M059J (cell line): ENCODE data around the gene RBM33. TPM values are rescaled to one million over a fixed set of nuclear protein-coding genes. Genes with fewer than 3 reads are reported as not detected.
"Not testable (repeated sequence)": the region's sequence is repeated elsewhere in the genome, so short reads cannot be mapped to it uniquely, and the experiment has no call there.

Experiments used
- DNase-seq: peaks from one replicate; pipeline ENCODE4 v3.0.0-alpha.2; 2012; ENCODE audit warnings: low read depth
- total RNA-seq: library from RNA; depleted of rRNA; stranded (reverse); fragments of >200 nt; shearing (Covaris generic); gene quantifications from 2 replicates; pipeline ENCODE4 v1.2.3, GENCODE V29; 2014

The RBM33 gene
- total RNA-seq, 1 experiment from 2014 or later, result 15.5 TPM

- DNase-seq, result no peak
Measured at GRCh38 chr7:155809332-155809946, 165.0 kb downstream of the RBM33 start.

DNA sequence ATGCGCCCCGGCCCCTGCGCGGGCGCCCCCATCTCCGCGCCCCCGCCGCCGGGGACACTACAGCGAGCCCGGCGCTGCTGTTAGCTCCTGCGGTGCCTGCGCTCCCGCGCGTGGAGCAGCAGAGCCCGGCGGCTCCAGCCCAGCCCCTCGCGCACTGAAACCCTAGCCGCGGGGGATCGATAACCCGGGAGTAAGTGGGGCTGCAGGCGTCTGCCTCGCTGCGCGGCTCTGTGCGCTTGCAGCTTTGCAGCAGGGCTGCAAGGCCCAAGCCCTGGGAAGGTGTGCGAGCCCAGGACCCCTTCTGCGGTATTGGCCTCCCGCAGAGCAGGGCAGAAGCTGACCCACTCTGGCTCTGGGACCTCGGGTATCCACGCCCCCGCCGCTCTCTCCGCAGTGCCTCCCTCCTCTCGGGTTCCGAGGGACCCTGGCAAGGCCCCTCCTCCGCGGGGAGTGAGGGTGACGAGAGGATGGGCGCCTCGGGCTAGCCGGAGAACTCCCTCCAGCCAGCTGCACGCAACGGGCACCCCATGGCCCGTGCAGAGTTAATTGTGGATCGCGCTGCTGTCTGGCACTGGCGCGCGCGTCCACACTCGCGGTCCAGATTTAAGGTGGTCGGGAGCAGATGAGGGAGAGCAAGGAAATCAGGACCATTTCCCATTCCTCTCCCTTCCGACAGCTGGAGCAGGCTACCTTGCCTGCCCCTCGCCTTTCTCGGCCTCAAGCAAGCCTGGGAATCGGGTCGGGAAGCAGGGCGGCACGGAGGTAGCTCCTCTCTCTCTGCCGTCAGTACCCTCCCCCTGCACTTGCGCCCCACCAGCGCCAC, 165.7 kb downstream of the RBM33 start:
- DNase-seq, result no peak

DNA sequence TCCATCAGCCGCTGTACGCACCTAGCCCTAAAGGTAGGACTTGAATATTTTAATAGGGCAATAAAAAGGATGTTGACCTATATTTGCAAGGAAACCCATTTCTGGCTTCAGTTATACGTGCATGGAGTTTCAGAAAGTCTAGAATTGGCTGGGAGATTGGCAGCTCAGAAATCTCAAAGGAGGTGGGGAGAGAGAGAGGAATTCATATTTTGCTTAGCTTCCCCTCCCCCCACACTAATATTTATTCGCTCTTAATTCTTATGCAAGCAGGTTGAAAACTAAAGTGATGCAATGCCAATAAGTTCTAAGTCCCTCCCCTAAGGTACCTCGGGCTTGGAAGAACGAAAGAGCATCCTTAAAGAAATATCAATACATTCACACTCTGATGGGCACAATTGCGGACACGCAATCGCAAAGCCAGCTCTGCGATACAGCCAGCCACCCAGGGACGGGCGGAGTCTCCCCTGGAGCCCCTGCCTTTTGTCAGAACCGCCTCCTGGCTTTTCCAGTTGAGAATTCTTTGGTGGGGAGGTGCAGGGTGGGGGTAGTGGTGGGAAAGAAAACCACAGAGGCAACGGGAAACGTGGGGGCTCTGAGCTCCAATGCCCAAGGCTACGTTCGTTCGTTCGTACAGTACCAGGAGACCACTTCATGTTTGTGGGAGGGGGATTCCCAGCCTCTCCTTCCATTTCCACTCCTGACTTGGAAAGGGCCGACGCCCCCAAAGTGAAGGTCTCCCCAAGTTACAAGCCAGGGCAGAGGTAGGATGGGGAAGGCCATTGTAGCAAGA, 166.5 kb downstream of the RBM33 start:
- no peak for DNase-seq

- DNase-seq, result no peak
Measured at GRCh38 chr7:155811560-155811894, 167.1 kb downstream of the RBM33 start.

DNA sequence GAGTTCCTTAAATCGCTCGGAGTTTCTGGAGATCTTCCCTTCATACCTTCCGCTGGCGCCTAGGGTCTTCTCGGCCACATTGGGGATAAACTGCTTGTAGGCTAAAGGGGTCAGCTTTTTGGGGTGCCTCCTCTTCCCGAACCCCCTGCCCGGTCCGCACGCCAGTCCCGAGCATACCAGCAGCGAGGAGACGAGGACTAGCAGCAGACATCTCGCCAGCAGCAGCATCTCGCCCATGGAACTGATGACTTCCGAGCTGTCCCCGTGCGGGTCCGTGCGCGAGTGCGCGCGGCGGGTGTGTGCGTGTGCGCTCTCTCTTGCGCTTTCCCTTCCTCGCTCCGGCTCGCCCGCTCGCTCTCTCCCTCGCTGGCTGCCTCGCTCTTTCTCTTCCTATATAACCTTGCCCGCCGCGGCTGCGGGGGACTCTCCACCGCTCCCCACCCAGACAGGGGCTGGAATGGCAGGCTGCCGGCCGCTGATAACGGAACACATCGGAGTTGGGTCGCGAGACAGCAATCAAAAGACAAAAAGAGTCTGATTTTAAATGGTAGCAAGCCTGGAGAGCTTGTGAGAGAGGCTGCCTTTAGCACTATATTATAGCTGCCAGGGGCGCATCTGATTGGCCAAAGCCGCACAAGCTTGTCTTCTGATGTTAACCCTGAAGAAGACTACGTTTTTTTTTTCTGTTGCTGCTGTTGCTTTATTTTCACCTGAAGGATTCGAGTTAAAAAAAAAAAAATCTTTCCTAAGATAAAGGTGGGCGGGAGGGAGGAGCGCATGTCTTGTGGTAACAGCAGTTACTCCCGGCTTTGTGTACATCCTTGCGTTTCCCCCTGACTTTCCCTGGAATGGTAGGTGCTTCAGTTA, 167.7 kb downstream of the RBM33 start, which contains the start of gene SHH:
Gene SHH (minus strand): TSS at position 569 of the 867 bp plus-strand sequence. CDS start 341 bp downstream, at position 228.
- no peak for DNase-seq

DNA sequence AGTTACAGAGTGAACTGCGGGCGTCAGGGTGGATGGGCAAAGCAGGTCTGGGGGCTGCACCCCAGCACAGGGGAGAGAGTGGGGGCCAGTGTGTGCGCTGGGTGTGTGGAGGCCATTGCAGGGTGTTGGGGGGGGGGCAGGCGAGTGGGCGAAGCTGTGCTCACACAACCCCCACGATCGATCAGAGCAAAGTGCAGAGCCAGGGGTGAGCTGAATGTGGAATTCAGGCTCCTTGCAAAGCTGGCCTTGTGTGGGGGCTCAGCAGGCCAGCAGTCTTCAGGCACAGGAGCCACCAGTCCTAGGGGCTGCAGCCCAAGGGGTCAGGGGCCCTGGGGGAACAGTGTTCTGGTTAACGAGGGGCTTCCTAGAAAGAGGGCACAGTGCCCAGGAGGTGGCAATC, 168.7 kb downstream of the RBM33 start:
- no peak for DNase-seq

DNA sequence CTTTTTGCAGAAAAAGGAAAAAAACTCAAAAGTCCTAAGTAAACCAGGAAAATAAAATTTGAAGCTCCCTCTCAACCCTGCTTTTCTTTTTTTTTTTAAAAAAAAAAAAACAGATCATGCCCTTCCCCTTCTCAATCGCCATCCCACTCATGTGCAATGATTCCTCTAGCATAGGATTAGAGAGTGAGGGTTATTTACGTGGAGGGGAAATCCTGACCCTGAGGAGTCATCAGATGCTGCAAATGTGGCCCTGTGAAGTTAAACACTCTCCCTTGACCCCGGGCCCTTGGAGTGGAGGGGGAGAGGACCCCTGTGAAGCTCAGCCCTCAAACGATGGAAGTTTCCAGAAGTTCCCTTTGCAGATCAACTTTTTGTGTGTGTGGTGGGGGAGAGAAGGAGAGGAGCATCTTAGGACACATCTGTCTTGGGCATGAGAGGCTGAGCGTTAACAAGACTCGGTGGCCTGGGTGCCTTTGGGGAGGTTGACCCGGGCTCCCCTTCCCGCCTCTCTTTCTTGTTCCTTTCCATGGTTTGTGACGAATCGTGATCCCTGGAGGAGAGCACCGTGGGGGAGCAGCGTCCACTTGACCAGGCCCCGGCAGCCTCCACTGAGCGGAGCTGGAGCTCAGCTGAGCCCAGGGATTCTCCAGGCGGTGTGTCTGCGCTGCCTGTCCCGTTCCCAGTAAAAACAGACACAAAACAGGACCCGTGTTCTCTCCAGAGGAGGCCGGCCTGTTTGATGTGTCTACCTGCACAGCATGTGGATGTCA, 169.3 kb downstream of the RBM33 start:
- no peak for DNase-seq

GRCh38 chr7:155814316-155815276, 170.1 kb downstream of the RBM33 start:
- peak; percentile 67 for DNase-seq

GRCh38 chr7:155815332-155816191, 171.1 kb downstream of the RBM33 start:
- peak; percentile 56 for DNase-seq

DNA sequence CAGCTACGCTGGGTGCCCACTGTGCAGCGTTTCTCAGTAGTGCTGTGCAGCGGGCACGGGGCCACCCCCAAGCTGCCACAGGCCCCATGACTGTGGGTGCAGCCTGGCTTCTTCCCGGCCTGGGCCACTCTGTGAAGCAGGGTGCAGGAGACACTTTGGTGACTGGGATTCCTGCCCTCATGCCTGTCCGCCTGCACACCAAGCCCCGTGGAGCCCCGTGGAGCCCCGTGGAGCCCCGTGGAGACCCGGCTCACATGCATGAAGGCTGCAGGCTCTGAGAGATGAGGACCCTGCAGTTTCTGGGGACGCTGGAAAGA, 171.7 kb downstream of the RBM33 start:
- no peak for DNase-seq

GRCh38 chr7:155816996-155817395, 172.5 kb downstream of the RBM33 start:
- no peak for DNase-seq

GRCh38 chr7:155817515-155817914, 173.1 kb downstream of the RBM33 start:
- DNase-seq, result not testable (repeated sequence)

- peak; percentile 22 for DNase-seq
Measured at GRCh38 chr7:155818154-155818819, 173.8 kb downstream of the RBM33 start.

DNA sequence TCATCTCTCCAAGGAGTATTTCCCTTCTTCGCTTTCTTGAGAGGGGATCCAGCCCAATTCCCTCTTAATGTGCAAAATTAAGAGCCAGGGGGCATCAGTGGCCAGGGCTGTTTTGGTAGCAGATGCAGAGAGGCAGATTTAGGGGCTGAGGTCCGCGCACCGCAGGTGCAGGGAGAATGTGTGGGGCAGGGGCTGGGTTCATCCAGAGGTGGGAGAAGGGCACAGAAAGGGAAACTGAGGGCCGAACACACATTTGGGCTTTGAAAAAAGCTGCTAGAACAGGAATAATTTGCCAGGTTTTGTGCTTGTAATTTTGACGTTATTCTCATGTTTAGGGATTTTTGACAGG, 174.3 kb downstream of the RBM33 start:
- DNase-seq, result no peak

DNA sequence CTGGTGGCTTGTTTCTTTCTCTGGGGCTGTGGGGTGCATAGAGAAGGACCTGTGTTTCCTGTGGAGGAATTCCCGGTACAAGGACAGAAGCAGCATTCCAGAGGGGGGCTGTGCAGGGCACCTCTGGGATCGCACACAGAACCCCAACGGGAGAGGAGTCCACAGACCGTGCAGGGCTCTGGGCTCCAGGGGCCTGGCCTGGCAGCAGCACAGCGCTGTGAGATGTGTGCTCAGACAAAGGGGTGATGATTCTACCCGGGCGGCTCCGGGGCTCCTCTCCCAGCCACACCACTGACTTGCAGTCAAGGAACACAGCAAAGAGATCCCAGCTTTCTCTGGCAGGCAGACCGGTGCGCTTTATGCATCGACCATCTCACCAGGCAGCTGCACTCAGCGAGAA, 174.7 kb downstream of the RBM33 start:
- DNase-seq, result no peak

- DNase-seq, result no peak
Measured at GRCh38 chr7:155820246-155820645, 175.8 kb downstream of the RBM33 start.

GRCh38 chr7:155820788-155821187, 176.3 kb downstream of the RBM33 start:
- DNase-seq, result no peak

DNA sequence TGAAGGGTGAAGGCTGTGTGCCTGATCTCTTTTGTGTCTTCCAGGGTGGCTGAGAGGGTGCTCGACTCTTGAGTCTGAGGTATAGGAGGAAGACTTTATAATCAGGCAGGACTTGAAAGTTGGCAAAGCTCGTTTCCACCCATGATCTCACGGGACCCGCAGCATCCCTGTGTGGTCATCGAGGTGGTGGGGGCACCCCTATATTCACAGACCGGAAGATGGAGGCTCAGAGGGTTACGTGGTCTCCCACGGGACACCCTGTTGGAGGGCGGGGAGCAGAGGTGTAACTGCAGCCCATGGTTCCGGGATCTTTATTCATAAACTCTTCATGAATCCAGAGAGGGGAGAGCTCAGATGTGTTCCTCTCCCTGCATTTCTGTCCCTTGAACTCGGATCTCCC, 177.4 kb downstream of the RBM33 start:
- DNase-seq, result no peak
